Stimulated activated memory B cell treated with anti-CD40 and anti-IgM and Interleukin-4, amounts not matched to agents 10 μg/mL and 1 μg/mL and 100 μg/mL, for 72 hours (primary cell): ENCODE measurements around the gene RCC1.
A peak's percentile ranks its signal among the peaks of the same experiment; 100 is the strongest.
"Not testable (repeated sequence)": the region's sequence is repeated elsewhere in the genome, so short reads cannot be mapped to it uniquely, and the experiment has no call there.

Experiments
- ATAC-seq: fragments of 150-1000 bp; cut with Tn5 transposase; 2 replicates; pipeline ENCODE4 v1.10.0; 2021
- H3K27ac Mint-ChIP-seq: one replicate; pipeline ENCODE4 v1.8.0; 2022; ENCODE audit warnings: mild to moderate bottlenecking, mixed read lengths
- H3K27me3 Mint-ChIP-seq: one replicate; pipeline ENCODE4 v1.8.0; 2022; ENCODE audit warnings: mixed read lengths
- H3K36me3 Mint-ChIP-seq: one replicate; pipeline ENCODE4 v1.8.0; 2022; ENCODE audit warnings: mixed read lengths
- H3K4me1 Mint-ChIP-seq: one replicate; pipeline ENCODE4 v1.8.0; 2022; ENCODE audit warnings: mixed read lengths
- H3K4me3 Mint-ChIP-seq: one replicate; pipeline ENCODE4 v1.8.0; 2022; ENCODE audit warnings: mild to moderate bottlenecking, moderate library complexity, mixed read lengths
- H3K9me3 Mint-ChIP-seq: one replicate; pipeline ENCODE4 v1.8.0; 2022; ENCODE audit warnings: mixed read lengths

RCC1 gene

GRCh38 chr1:28505406-28506187, at the start of gene RCC1:
TSS of gene RCC1 (plus strand) at chr1:28506043. CDS start at chr1:28529867, 23,824 bp downstream.
- H3K9me3 Mint-ChIP-seq = no peaks in the 10 kb centered on the region
- H3K4me3 Mint-ChIP-seq = peak within 1 kb of the TSS; percentile 95
- H3K36me3 Mint-ChIP-seq = peaks cover 52% of the 10 kb centered on the region
- peak within 1 kb of the TSS; percentile 99 for H3K27ac Mint-ChIP-seq
- peak; percentile 95 for ATAC-seq
- no peaks in the 10 kb centered on the region for H3K27me3 Mint-ChIP-seq
- H3K4me1 Mint-ChIP-seq = peaks cover 30% of the 10 kb centered on the region

GRCh38 chr1:28456078-28456477, 49.8 kb upstream of the RCC1 start:
- Mint-ChIP-seq H3K36me3 (peaks cover 14% of the 10 kb centered on the region), H3K4me1 (peaks cover 9% of the 10 kb centered on the region), H3K9me3 (no peaks in the 10 kb centered on the region), H3K4me3 (no peak overlapping the region), H3K27me3 (no peaks in the 10 kb centered on the region), H3K27ac (no peak overlapping the region)
- ATAC-seq = no peak

GRCh38 chr1:28457678-28458077, 48.2 kb upstream of the RCC1 start:
- peaks cover 9% of the 10 kb centered on the region for H3K4me1 Mint-ChIP-seq
- H3K9me3 Mint-ChIP-seq = no peaks in the 10 kb centered on the region
- H3K27ac Mint-ChIP-seq = no peak overlapping the region
- ATAC-seq = no peak
- no peaks in the 10 kb centered on the region for H3K27me3 Mint-ChIP-seq
- H3K36me3 Mint-ChIP-seq = peaks cover 20% of the 10 kb centered on the region
- no peak overlapping the region for H3K4me3 Mint-ChIP-seq

GRCh38 chr1:28458237-28459228, 47.3 kb upstream of the RCC1 start:
- no peaks in the 10 kb centered on the region for H3K9me3 Mint-ChIP-seq
- H3K27ac Mint-ChIP-seq = no peak overlapping the region
- H3K36me3 Mint-ChIP-seq = peaks cover 15% of the 10 kb centered on the region
- ATAC-seq = no peak
- no peak overlapping the region for H3K4me3 Mint-ChIP-seq
- no peaks in the 10 kb centered on the region for H3K27me3 Mint-ChIP-seq
- peaks cover 9% of the 10 kb centered on the region for H3K4me1 Mint-ChIP-seq

- H3K4me3 Mint-ChIP-seq = peak overlapping the region; percentile 32
- ATAC-seq = peak; percentile 56
- H3K4me1 Mint-ChIP-seq = peaks cover 8% of the 10 kb centered on the region
- H3K36me3 Mint-ChIP-seq = peaks cover 41% of the 10 kb centered on the region
- H3K27ac Mint-ChIP-seq = peak overlapping the region; percentile 35
- no peaks in the 10 kb centered on the region for H3K27me3 Mint-ChIP-seq
- H3K9me3 Mint-ChIP-seq = no peaks in the 10 kb centered on the region
Measured at GRCh38 chr1:28466226-28466778, 39.5 kb upstream of the RCC1 start.

GRCh38 chr1:28470146-28470545, 35.7 kb upstream of the RCC1 start:
- ATAC-seq = no peak
- H3K9me3 Mint-ChIP-seq = no peaks in the 10 kb centered on the region

GRCh38 chr1:28479497-28479896, 26.3 kb upstream of the RCC1 start:
- H3K27me3 Mint-ChIP-seq, H3K27ac Mint-ChIP-seq, H3K4me1 Mint-ChIP-seq, ATAC-seq, H3K4me3 Mint-ChIP-seq, H3K9me3 Mint-ChIP-seq: not testable (repeated sequence)
- H3K36me3 Mint-ChIP-seq = peaks cover 29% of the 10 kb centered on the region

More at GRCh38 chr1:28470146-28470545, 35.7 kb upstream of the RCC1 start:
- peaks cover 31% of the 10 kb centered on the region for H3K36me3 Mint-ChIP-seq
- peaks cover 8% of the 10 kb centered on the region for H3K4me1 Mint-ChIP-seq
- H3K27ac Mint-ChIP-seq = no peak overlapping the region
- H3K27me3 Mint-ChIP-seq = no peaks in the 10 kb centered on the region
- no peak overlapping the region for H3K4me3 Mint-ChIP-seq

- Mint-ChIP-seq H3K4me3 (no peak overlapping the region), H3K27ac (no peak overlapping the region), H3K36me3 (peaks cover 29% of the 10 kb centered on the region), H3K4me1 (no peaks in the 10 kb centered on the region), H3K27me3 (no peaks in the 10 kb centered on the region), H3K9me3 (no peaks in the 10 kb centered on the region)
- ATAC-seq = no peak
Measured at GRCh38 chr1:28480308-28480707, 25.5 kb upstream of the RCC1 start.

- ATAC-seq = no peak
- Mint-ChIP-seq H3K27ac (no peak overlapping the region), H3K4me1 (no peaks in the 10 kb centered on the region), H3K4me3 (no peak overlapping the region), H3K9me3 (no peaks in the 10 kb centered on the region), H3K36me3 (peaks cover 29% of the 10 kb centered on the region), H3K27me3 (no peaks in the 10 kb centered on the region)
Measured at GRCh38 chr1:28482138-28482537, 23.7 kb upstream of the RCC1 start.

- Mint-ChIP-seq H3K9me3 (no peaks in the 10 kb centered on the region), H3K36me3 (peaks cover 26% of the 10 kb centered on the region), H3K27ac (no peak overlapping the region), H3K27me3 (no peaks in the 10 kb centered on the region), H3K4me1 (no peaks in the 10 kb centered on the region), H3K4me3 (no peak overlapping the region)
- no peak for ATAC-seq
Measured at GRCh38 chr1:28482702-28483101, 23.1 kb upstream of the RCC1 start.

- no peaks in the 10 kb centered on the region for H3K9me3 Mint-ChIP-seq
- peak overlapping the region; percentile 18 for H3K27ac Mint-ChIP-seq
- no peaks in the 10 kb centered on the region for H3K27me3 Mint-ChIP-seq
- no peaks in the 10 kb centered on the region for H3K4me1 Mint-ChIP-seq
- peaks cover 39% of the 10 kb centered on the region for H3K36me3 Mint-ChIP-seq
- H3K4me3 Mint-ChIP-seq = no peak overlapping the region
- ATAC-seq = no peak
Measured at GRCh38 chr1:28494737-28495136, 11.1 kb upstream of the RCC1 start.

- Mint-ChIP-seq H3K36me3 (peaks cover 20% of the 10 kb centered on the region), H3K4me1 (no peaks in the 10 kb centered on the region), H3K4me3 (no peak overlapping the region), H3K27ac (no peak overlapping the region), H3K9me3 (no peaks in the 10 kb centered on the region), H3K27me3 (no peaks in the 10 kb centered on the region)
- no peak for ATAC-seq
Measured at GRCh38 chr1:28499553-28499952, 6.3 kb upstream of the RCC1 start.

GRCh38 chr1:28501925-28502324, 3.9 kb upstream of the RCC1 start:
- no peaks in the 10 kb centered on the region for H3K9me3 Mint-ChIP-seq
- no peak for ATAC-seq
- no peaks in the 10 kb centered on the region for H3K27me3 Mint-ChIP-seq
- H3K27ac Mint-ChIP-seq = peak overlapping the region; percentile 2
- peaks cover 21% of the 10 kb centered on the region for H3K36me3 Mint-ChIP-seq
- peaks cover 7% of the 10 kb centered on the region for H3K4me1 Mint-ChIP-seq
- no peak overlapping the region for H3K4me3 Mint-ChIP-seq

GRCh38 chr1:28503117-28503516, 2.7 kb upstream of the RCC1 start:
- H3K27me3 Mint-ChIP-seq = no peaks in the 10 kb centered on the region
- peaks cover 31% of the 10 kb centered on the region for H3K36me3 Mint-ChIP-seq
- peaks cover 7% of the 10 kb centered on the region for H3K4me1 Mint-ChIP-seq
- no peaks in the 10 kb centered on the region for H3K9me3 Mint-ChIP-seq
- H3K4me3 Mint-ChIP-seq = no peak overlapping the region
- ATAC-seq = no peak
- no peak overlapping the region for H3K27ac Mint-ChIP-seq

GRCh38 chr1:28506907-28507246, 1.0 kb downstream of the RCC1 start:
- Mint-ChIP-seq H3K36me3 (peaks cover 65% of the 10 kb centered on the region), H3K9me3 (no peaks in the 10 kb centered on the region), H3K4me3 (peak overlapping the region; percentile 95), H3K27me3 (no peaks in the 10 kb centered on the region), H3K27ac (peak overlapping the region; percentile 99), H3K4me1 (peaks cover 37% of the 10 kb centered on the region)
- ATAC-seq = no peak
